Measurements from ENCODE around the gene CXXC5. TPM values are rescaled to one million over a fixed set of nuclear protein-coding genes. Genes with fewer than 3 reads are reported as not detected.
A peak's percentile ranks its signal among the peaks of the same experiment; 100 is the strongest.

CXXC5 gene
- total and polyA plus RNA-seq, 7 donors = 15.7 to 30.0 (median 19.9) TPM

GRCh38 chr5:139696167-139696893 is 48.2 kb downstream of the CXXC5 start:
- no peaks in the 10 kb centered on the region for H3K27me3 ChIP-seq
- H3K9me3 ChIP-seq = no peaks in the 10 kb centered on the region
- peak overlapping the region; percentile 81 to 92 (median 89) for H3K27ac ChIP-seq
- H3K4me3 ChIP-seq = peak overlapping the region in 3 of 4 donors; percentile 42 to 57 (median 56)
- DNase-seq = peak; percentile 63
- H3K4me1 ChIP-seq = peaks cover 0 to 34% (median 32%) of the 10 kb centered on the region in 4 donors
- TF ChIP-seq POLR2A (IDR thresholded peaks at IDR 0.05) = no peak
- no peak for TF ChIP-seq POLR2AphosphoS5 (IDR thresholded peaks at IDR 0.05)
- TF ChIP-seq, protein P1, sequence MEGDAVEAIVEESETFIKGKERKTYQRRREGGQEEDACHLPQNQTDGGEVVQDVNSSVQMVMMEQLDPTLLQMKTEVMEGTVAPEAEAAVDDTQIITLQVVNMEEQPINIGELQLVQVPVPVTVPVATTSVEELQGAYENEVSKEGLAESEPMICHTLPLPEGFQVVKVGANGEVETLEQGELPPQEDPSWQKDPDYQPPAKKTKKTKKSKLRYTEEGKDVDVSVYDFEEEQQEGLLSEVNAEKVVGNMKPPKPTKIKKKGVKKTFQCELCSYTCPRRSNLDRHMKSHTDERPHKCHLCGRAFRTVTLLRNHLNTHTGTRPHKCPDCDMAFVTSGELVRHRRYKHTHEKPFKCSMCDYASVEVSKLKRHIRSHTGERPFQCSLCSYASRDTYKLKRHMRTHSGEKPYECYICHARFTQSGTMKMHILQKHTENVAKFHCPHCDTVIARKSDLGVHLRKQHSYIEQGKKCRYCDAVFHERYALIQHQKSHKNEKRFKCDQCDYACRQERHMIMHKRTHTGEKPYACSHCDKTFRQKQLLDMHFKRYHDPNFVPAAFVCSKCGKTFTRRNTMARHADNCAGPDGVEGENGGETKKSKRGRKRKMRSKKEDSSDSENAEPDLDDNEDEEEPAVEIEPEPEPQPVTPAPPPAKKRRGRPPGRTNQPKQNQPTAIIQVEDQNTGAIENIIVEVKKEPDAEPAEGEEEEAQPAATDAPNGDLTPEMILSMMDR (IDR thresholded peaks at IDR 0.05) = no peak
- no peak for TF ChIP-seq EP300 (IDR thresholded peaks at IDR 0.05)
- intact Hi-C loops (cut with DNase I) = no loop called here
- H3K36me3 ChIP-seq = no peaks in the 10 kb centered on the region
- WGBS, 2 donors = 69 to 82% methylated on average over 21 of the region's 21 CpGs

DNA sequence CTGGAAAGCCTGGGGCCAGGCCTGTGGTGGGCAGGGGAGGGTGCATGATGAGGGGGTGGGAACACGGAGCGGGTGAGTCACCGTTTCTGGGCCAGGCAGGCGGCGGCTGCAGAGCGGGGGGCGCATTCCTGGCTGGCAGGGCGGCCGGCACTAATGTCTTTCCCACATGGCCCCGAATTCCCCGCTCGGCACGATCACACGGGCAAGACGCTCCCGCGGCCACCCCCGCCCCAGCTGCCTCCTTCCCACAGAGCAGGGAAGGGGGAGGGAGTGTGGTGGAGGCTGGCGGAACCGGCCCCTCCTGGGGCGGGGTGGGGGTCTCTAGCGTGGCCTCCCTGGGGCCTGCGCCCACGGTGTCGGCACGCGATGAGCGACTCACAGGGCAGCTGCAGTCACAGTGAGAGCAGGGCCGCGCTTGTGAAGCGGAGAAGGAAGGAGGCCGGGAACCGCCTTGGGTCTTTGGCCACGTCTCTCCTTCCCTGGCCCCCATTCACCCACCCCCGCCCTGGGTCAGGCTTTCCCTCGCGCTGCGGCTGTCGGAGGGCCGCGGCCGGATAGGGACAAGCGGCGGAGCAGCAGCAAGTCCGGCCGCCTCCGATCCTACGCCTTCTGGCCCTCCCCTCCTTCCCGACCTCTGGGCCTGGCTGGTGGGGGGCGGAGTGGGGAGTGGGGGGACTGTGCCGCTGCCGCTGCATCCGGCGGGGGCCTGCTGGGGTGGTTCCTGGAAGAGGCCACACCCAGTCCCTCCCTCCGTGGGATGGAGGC is 48.9 kb downstream of the CXXC5 start:
- no peaks in the 10 kb centered on the region for H3K9me3 ChIP-seq
- intact Hi-C loops (cut with DNase I) = no loop called here
- H3K27me3 ChIP-seq = no peaks in the 10 kb centered on the region
- TF ChIP-seq POLR2A (IDR thresholded peaks at IDR 0.05) (peak in 1 of 2 donors; percentile 19), EP300 (IDR thresholded peaks at IDR 0.05) (no peak), POLR2AphosphoS5 (IDR thresholded peaks at IDR 0.05) (peak; percentile 30 to 72 (median 62))
- TF ChIP-seq, protein P1 (IDR thresholded peaks at IDR 0.05) = no peak
- DNase-seq = peak; percentile 91
- peak overlapping the region; percentile 81 to 92 (median 89) for H3K27ac ChIP-seq
- no peaks in the 10 kb centered on the region for H3K36me3 ChIP-seq
- 3 to 7% methylated on average over 55 of the region's 55 CpGs for WGBS, 2 donors
- H3K4me3 ChIP-seq = peak overlapping the region; percentile 24 to 57 (median 49)
- H3K4me1 ChIP-seq = peaks cover 0 to 34% (median 32%) of the 10 kb centered on the region in 4 donors

DNA sequence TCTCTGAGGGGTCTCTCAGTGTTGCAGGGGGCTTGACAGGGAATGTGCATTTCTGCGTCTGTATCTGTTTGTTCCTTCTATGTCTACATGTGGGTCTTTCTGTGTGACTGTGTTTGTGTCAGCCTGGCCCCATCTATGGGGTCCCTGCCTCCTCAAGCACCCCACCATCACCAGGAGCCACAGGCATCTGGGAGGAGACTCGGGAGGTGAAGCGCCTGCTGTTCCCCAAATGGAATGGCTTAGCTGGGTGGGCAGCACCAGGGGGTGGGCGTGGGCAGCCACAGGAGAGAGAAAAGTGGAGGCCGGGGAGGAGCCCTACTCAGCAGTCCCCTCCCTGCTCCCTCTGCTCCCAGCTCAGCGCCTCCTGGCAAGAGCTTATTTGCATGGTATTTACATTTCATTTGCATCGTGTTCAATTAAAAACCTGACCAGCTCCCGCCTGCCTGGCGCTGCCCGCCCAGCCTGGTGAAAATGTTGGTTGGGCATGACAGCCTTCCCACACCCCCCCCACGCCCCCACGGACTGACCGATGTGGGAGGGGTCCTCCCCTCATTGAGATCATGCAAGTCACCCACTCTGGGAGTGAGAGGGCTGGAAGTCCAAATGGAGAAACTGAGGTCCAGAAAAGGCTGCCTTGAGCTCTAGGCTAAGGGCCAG is 50.5 kb downstream of the CXXC5 start:
- 36 to 47% methylated on average over 13 of the region's 13 CpGs for WGBS, 2 donors
- Histone ChIP-seq H3K4me1 (peaks cover 0 to 34% (median 32%) of the 10 kb centered on the region in 4 donors), H3K27ac (peak overlapping the region; percentile 81 to 92 (median 89)), H3K9me3 (no peaks in the 10 kb centered on the region), H3K27me3 (no peaks in the 10 kb centered on the region), H3K4me3 (no peak overlapping the region), H3K36me3 (no peaks in the 10 kb centered on the region)
- no peak for TF ChIP-seq POLR2A (IDR thresholded peaks at IDR 0.05)
- TF ChIP-seq POLR2AphosphoS5 (IDR thresholded peaks at IDR 0.05) = peak in 2 of 4 donors; percentile 30 to 35
- TF ChIP-seq, protein P1 (IDR thresholded peaks at IDR 0.05) = no peak
- intact Hi-C loops (cut with DNase I) = no loop called here
- peak; percentile 90 for DNase-seq

DNA sequence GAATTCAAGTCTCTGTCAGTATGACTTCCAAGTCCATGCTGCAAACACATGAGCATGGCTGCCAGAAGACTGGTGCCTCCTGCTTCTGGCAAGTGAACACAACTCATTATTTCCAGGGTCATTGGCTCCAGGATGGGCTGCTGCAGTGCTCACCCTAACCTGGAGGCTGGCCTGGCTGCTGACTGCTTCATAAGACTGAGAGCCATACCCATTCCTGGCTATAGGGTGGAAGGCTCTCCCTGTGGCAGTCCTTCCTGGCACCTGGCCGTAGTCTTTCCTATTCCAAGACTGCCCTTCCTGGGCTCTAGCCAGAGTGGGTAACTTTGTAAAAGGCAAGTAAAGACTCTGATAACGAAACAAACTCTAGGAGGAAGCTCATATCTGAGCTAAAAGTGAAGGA is 51.2 kb downstream of the CXXC5 start:
- intact Hi-C loops (cut with DNase I) = no loop called here
- peak; percentile 59 for DNase-seq
- peak overlapping the region; percentile 81 to 92 (median 89) for H3K27ac ChIP-seq

More for the DNA sequence above, 51.2 kb downstream of the CXXC5 start:
- H3K36me3 ChIP-seq = no peaks in the 10 kb centered on the region
- WGBS, 2 donors = 94 to 95% methylated on average over 2 of the region's 2 CpGs
- peaks cover 0 to 34% (median 32%) of the 10 kb centered on the region in 4 donors for H3K4me1 ChIP-seq
- no peak overlapping the region for H3K4me3 ChIP-seq
- TF ChIP-seq EP300 (IDR thresholded peaks at IDR 0.05) (no peak), POLR2A (IDR thresholded peaks at IDR 0.05) (no peak), POLR2AphosphoS5 (IDR thresholded peaks at IDR 0.05) (no peak)
- TF ChIP-seq, protein P1 (IDR thresholded peaks at IDR 0.05) = no peak
- H3K27me3 ChIP-seq = no peaks in the 10 kb centered on the region
- no peaks in the 10 kb centered on the region for H3K9me3 ChIP-seq

All from sigmoid colon (tissue), 7 donors.